Measurements from ENCODE around the gene OXER1.

Gene OXER1

GRCh38 chr2:42768706-42769256 is 4.8 kb upstream of the OXER1 start:
- DNase-seq, result no peak

GRCh38 chr2:42767899-42768705 is 4.2 kb upstream of the OXER1 start:
- no peak for DNase-seq

GRCh38 chr2:42767080-42767898 is 3.4 kb upstream of the OXER1 start:
- no peak for DNase-seq

- DNase-seq, result no peak
Measured at GRCh38 chr2:42765686-42766085, 1.8 kb upstream of the OXER1 start.

GRCh38 chr2:42764901-42765300 is 966 bp upstream of the OXER1 start:
- no peak for DNase-seq

GRCh38 chr2:42762823-42763804 is 821 bp downstream of the OXER1 start:
- no peak for DNase-seq

GRCh38 chr2:42762155-42762554 is 1.8 kb downstream of the OXER1 start:
- DNase-seq, result no peak

GRCh38 chr2:42761554-42761953 is 2.4 kb downstream of the OXER1 start:
- no peak for DNase-seq

GRCh38 chr2:42758751-42759150 is 5.2 kb downstream of the OXER1 start:
- no peak for DNase-seq

- no peak for DNase-seq
Measured at GRCh38 chr2:42757981-42758740, 5.8 kb downstream of the OXER1 start.

- DNase-seq, result no peak
Measured at GRCh38 chr2:42756966-42757513, 6.9 kb downstream of the OXER1 start.

GRCh38 chr2:42756150-42756775 is 7.7 kb downstream of the OXER1 start:
- DNase-seq, result no peak

GRCh38 chr2:42755191-42755880 is 8.6 kb downstream of the OXER1 start:
- no peak for DNase-seq

GRCh38 chr2:42754776-42755140 is 9.2 kb downstream of the OXER1 start:
- DNase-seq, result no peak

GRCh38 chr2:42754021-42754775 is 9.7 kb downstream of the OXER1 start:
- DNase-seq, result no peak

GRCh38 chr2:42752816-42753813 is 10.8 kb downstream of the OXER1 start:
- DNase-seq, result no peak

- DNase-seq, result no peak
Measured at GRCh38 chr2:42752314-42752713, 11.6 kb downstream of the OXER1 start.

GRCh38 chr2:42748840-42749239 is 15.1 kb downstream of the OXER1 start:
- no peak for DNase-seq

Measured in SW 1271 (cell line).